GM19099 (cell line): Measurements from ENCODE around the gene CDH13.

Experiments used
- POLR2A ChIP-seq: IDR thresholded peaks from 3 replicates; pipeline ENCODE4 v1.6.1; 2011; ENCODE audit warnings: low read depth; ENCODE audit not compliant: insufficient read length; ENCODE audit errors: extremely low read depth

The CDH13 gene

DNA sequence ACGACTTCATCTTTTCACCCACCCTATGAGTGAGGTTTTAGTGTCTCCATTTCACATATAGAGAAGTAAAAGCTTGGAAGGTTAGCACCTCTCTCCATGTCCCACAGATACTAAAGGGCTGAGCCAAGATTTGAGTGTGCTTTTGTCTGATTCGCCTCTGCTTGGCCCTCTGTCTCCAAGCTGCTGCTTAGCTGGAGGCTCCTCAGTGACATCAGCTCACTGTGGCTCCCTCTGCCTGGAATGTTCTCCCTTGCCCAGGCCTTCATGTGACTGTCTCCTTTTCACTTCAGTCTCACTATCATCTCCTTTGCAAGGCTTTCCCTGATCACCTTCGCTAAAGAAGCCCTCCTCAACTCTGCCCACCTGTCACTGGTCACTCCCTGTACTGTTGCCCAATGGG, 1096.5 kb downstream of the CDH13 start:
- TF ChIP-seq POLR2A, result no peak

GRCh38 chr16:83723901-83724300, 1097.1 kb downstream of the CDH13 start:
- no peak for TF ChIP-seq POLR2A

DNA sequence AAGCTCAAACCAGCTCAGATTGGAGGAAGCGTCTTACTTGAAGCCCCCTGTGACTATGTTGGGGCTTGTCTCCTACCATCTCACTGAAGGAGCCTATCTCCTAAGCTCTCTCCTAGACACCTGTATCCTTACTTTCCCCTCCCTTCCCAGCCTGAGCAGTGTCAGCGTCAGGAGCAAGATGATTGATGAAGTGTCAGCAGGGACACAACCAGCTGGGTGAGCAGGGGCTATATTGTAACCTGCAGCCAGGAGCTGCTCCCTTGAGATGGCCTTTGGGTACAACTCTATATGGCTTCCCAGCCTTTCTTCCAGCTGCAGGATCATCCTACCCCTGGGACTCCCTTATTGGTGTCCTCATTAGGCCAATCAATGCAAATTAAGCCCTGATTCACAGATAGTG, 1097.8 kb downstream of the CDH13 start:
- no peak for TF ChIP-seq POLR2A

DNA sequence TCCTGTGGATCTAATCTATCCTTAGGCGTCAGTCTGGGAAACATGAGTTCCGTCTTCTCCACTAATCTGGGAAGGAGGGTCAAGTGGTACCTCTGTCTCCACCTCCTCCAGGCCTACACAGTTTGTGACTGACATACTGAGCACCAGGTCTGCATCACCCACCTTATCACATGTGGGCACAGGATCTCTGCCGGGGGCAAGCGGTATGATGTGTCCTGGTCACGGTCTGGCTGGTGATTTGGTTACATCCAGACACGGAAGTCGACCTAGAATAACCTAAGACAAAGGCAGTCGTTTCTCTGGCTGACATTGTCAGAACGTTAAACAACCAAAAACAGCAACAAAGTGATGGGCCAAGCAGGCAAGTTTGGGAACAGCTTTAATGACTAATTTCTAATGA, 1098.5 kb downstream of the CDH13 start:
- no peak for TF ChIP-seq POLR2A

- no peak for TF ChIP-seq POLR2A
Observed at GRCh38 chr16:83727018-83727417, 1100.2 kb downstream of the CDH13 start.

DNA sequence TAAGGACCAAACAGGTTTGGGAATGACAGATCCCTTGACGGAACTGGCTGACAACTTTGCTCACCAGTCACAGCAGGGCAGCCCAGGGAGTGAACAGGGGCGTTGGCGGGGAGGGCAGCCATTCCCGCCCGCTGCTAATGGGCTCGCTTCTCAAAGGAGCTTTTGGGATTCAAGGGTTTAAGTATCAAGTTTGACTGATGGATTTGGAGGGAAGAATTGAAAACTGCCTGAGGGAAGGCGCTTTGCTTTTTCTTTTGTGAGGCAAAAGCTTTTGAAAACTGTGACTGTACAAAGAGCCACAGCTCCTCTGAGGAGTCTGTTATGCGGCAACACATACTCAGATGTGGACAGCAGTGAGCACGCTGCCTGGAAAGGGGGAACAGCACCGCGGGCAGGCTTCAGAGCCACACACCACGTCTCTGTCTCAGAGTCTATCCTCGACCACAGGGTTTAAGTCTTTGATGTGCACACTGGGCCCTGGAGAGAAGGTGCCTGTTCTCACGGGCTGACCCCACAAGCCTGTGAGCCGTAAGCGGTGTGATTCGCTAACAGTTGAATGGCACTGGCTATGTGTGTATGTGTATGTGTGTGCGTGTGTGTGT, 1101.1 kb downstream of the CDH13 start:
- TF ChIP-seq POLR2A, result no peak

GRCh38 chr16:83728492-83728891, 1101.7 kb downstream of the CDH13 start:
- TF ChIP-seq POLR2A, result no peak

DNA sequence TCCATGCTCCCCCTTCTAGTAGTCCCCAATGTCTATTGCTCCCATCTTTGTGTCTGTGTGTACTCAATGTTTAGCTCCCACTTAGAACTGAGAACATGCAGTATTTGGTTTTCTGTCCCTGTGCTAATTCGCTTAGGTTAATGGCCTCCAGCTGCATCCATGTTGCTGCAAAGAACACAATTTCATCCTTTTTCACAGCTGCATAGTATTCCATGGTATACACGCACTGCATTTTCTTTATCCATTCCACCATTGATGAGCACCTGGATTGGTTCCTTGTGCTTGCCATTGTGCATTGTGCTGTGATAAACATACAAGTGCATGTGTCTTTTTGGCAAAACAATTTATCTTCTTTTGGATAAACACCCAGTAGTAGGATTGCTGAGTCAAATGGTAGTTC, 1104.0 kb downstream of the CDH13 start:
- no peak for TF ChIP-seq POLR2A

DNA sequence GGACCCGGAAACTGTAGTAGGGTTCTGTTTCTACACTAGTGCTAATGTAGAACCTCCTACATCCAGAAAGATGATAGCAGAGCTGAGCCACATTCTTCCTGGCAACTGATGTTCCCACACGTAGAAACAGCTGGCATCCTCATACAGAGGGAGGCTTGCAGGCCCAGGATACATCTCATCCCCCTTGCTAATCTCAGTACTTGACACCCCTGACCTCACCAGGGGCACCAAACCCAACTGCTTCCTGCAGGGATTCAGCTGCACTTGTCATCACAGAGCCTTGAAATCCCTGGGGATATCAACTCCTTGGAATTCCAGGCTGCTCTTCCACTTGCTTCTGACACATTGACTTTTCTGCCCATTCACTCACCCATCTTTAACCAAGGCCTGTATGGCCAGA, 1105.8 kb downstream of the CDH13 start:
- TF ChIP-seq POLR2A, result no peak

DNA sequence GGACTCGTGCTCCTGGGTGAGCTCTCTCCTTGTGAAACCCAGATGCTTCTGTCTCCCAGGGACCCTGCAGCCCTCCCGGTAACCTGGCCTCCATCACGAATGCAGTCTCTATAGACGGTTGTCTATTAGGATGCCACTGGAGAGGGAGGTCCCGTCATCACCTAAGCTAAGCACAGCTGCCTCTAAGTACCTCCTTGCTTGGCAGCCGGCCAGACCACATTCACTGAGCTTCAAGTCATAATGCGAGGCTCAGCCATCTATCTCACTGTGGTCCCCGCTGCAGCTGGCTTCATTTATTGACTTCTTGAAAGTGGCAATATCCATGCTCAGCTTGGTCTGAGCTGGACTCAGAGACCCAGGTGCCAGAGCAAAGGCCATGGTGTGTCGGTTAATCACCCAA, 1106.5 kb downstream of the CDH13 start:
- TF ChIP-seq POLR2A, result no peak

- no peak for TF ChIP-seq POLR2A
Observed at GRCh38 chr16:83734136-83734535, 1107.4 kb downstream of the CDH13 start.

- TF ChIP-seq POLR2A, result no peak
Observed at GRCh38 chr16:83737729-83738354, 1111.1 kb downstream of the CDH13 start.

DNA sequence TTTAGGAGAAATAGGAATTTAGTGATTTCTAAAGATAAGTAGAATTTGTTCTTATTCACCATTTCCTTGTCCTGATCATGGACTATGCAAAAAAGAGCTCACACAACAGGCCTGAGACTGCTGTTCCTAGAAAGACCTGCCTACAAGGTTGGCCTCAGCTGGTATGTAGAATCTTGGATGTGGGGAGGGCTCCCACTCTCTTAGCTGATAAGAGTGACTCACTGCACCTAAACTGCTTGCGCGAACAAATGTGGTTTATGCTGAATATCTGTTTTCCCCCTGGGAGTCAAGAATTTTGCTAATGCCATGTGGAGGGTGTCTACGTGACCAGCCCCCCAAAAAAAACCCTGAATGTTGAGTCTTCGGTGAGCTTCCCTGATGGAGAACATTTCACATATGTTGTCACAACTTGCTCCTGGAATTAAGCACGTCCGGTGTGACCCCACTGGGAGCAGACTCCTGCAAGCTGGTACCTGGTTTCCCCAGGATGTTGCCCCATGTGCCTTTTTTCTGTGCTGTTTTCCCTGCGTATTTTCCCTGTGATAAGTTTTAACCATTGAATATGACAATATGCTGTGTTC, 1112.2 kb downstream of the CDH13 start:
- TF ChIP-seq POLR2A, result no peak

GRCh38 chr16:83742124-83742899, 1115.5 kb downstream of the CDH13 start:
- no peak for TF ChIP-seq POLR2A

DNA sequence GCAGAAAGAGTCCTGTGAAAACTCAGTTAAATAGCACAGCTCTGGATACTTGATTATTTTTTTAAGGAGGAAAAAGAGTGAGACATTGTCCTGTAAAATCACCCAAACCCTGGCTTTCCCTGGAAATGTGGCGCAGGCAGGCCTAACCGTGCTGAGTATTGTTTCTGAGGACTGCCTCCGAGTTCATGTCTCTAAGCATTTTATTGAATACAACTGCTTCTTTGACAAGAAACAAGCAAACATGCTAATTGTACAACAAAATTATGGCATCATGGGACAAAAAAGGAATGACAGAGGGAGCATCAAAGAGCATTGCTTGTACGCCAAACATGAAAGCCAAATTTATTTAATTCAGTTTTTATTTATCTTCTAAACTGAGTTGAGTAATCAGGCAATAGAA, 1116.5 kb downstream of the CDH13 start:
- TF ChIP-seq POLR2A, result no peak

DNA sequence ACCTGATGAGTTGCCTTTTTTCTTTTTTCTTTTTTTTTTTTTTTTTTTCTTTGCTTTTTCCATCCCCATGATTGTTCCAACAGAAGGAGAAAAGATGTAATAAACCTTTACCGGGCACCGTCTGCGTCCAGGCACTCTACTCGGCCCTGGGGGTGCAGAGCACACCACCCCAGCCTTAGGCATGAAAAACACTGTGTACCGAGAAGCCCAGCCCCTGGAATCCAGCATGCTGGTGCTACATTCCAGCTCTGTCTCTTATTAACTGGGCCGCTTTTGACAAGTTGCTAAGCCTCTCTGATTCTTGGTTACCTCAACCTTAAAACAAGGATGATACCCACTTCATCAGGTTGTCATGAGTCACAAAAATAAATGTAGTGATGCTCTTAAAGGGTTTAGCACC, 1117.0 kb downstream of the CDH13 start:
- TF ChIP-seq POLR2A, result no peak

- TF ChIP-seq POLR2A, result no peak
Observed at GRCh38 chr16:83744441-83744981, 1117.7 kb downstream of the CDH13 start.
